HUES64 (cell line): Measurements from ENCODE around the gene NUSAP1. TPM values are rescaled to one million over a fixed set of nuclear protein-coding genes. Genes with fewer than 3 reads are reported as not detected.
"Not testable (repeated sequence)": the region's sequence is repeated elsewhere in the genome, so short reads cannot be mapped to it uniquely, and the experiment has no call there.

ENCODE experiments used
- H3K27ac ChIP-seq: 2 replicates; pipeline ENCODE4 v1.7.0; 2013; ENCODE audit warnings: low read depth, low read length, inconsistent platforms
- H3K27me3 ChIP-seq: 2 replicates; pipeline ENCODE4 v1.6.1; 2013; ENCODE audit warnings: mild to moderate bottlenecking, low read length; ENCODE audit not compliant: insufficient read depth
- H3K36me3 ChIP-seq: 2 replicates; pipeline ENCODE4 v1.6.1; 2013; ENCODE audit warnings: mild to moderate bottlenecking, low read length; ENCODE audit not compliant: insufficient read depth
- H3K4me1 ChIP-seq: 2 replicates; pipeline ENCODE4 v1.6.1; 2013; ENCODE audit warnings: mild to moderate bottlenecking, low read length, moderate library complexity; ENCODE audit not compliant: insufficient read depth
- H3K4me3 ChIP-seq: 2 replicates; pipeline ENCODE4 v1.5.1; 2013; ENCODE audit warnings: mild to moderate bottlenecking, low read length, moderate library complexity
- H3K9ac ChIP-seq: 2 replicates; pipeline ENCODE4 v1.6.1; 2013; ENCODE audit warnings: mild to moderate bottlenecking, low read depth, low read length
- H3K9me3 ChIP-seq: 2 replicates; pipeline ENCODE4 v1.6.1; 2013; ENCODE audit warnings: low read depth, low read length; ENCODE audit not compliant: insufficient read depth
- WGBS: fragments of 150-250, 120-280 bp; methylation state at CpG from one replicate; pipeline ENCODE4 v1.1.7; 2013; ENCODE audit warnings: missing lambda C conversion rate; 5-methylcytosine and 5-hydroxymethylcytosine counted together
- polyA plus RNA-seq, 2 experiments: library from polyadenylated mRNA; stranded (reverse); fragments of 50-300 nt; gene quantifications; one replicate each; pipeline ENCODE4 v1.2.3, GENCODE V29; 2013

NUSAP1 gene, protein sequence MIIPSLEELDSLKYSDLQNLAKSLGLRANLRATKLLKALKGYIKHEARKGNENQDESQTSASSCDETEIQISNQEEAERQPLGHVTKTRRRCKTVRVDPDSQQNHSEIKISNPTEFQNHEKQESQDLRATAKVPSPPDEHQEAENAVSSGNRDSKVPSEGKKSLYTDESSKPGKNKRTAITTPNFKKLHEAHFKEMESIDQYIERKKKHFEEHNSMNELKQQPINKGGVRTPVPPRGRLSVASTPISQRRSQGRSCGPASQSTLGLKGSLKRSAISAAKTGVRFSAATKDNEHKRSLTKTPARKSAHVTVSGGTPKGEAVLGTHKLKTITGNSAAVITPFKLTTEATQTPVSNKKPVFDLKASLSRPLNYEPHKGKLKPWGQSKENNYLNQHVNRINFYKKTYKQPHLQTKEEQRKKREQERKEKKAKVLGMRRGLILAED
- 80.0 TPM for polyA plus RNA-seq (2013, experiment 1 of 2)
- 99.9 TPM for polyA plus RNA-seq (2013, experiment 2 of 2)

DNA sequence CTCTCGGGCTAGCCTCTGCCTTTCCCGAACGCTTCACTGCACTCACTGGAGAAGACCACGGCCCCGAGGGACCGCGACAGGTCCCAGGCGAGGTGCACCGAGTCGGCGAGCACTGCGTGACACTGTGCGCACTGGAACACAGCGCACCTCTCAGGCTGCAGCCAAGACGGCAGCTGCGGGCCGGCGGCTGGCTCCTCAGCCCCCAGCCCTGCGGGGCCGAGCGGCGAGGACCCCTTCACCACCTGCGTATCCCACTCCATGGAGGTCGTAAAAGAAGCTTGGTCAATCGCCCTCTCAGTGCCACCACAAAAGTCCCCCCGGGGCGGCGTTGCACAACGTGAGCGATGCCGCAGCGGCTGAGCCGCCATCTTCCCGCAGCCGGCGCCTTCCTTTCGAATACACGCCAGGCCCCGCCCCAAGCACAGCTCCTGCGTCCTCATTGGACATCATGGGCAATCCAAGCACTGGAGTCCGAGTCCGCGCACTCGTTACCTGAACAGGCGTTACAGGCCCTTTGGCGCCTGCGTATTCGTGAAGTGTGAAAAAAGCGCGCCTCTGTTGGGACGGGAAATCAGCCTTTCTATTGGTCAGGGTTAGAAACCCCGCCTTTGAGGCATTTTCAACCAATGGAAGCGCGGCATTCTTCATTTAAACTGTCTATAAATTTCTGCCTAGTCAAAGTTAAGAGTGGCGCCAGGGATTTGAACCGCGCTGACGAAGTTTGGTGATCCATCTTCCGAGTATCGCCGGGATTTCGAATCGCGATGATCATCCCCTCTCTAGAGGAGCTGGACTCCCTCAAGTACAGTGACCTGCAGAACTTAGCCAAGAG lies at the start of gene NUSAP1, which contains the start of gene OIP5:
NUSAP1 (plus strand) TSS at position 688 of the 832 bp plus-strand sequence; CDS start at position 765, 77 bp downstream.
OIP5 (minus strand) TSS at position 398 of the 832 bp plus-strand sequence; CDS start at position 368, 30 bp downstream.
- Histone ChIP-seq H3K27ac (peak within 1 kb of the TSS; percentile 95), H3K9ac (peak within 1 kb of the TSS; percentile 91), H3K27me3 (no peaks in the 10 kb centered on the region), H3K4me3 (peak within 1 kb of the TSS; percentile 83), H3K9me3 (no peaks in the 10 kb centered on the region), H3K36me3 (peaks cover 15% of the 10 kb centered on the region), H3K4me1 (no peaks in the 10 kb centered on the region)
- WGBS: under 1% methylated on average over 64 of the region's 64 CpGs

DNA sequence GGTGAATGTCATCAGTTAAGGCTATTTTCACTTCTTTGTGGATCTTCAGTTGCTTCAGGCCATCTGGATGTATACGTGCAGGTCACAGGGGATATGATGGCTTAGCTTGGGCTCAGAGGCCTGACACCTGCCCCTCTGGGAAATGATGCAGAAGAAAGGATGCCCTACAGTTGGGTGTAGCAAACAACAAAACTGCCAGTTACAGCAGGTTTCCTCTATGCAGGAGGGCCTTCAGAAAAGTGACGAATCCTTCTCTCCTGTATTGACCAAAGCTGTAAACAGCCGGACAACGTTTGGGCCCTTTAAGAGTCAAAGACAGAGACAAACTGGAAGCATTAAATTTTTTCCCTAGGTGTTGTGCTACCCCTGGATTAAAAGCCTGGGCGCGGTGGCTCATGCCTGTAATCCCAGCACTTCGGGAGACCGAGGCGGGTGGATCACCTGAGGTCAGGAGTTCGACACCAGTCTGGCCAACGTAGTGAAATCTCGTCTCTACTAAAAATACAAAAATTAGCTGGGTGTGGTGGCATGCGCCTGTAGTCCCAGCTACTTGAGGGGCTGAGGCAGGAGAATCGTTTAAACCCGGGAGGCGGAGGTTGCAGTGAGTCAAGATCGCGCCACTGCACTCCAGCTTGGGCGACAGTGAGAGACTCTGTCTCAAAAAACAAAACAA lies 49.6 kb upstream of the NUSAP1 start:
- H3K27me3 ChIP-seq, H3K9me3 ChIP-seq, H3K4me1 ChIP-seq: not testable (repeated sequence)
- WGBS: 63% methylated on average over 17 of the region's 19 CpGs
- peak overlapping the region; percentile 96 for H3K9ac ChIP-seq
- peak overlapping the region; percentile 93 for H3K4me3 ChIP-seq
- H3K27ac ChIP-seq: peak overlapping the region; percentile 68
- H3K36me3 ChIP-seq: peaks cover 47% of the 10 kb centered on the region

DNA sequence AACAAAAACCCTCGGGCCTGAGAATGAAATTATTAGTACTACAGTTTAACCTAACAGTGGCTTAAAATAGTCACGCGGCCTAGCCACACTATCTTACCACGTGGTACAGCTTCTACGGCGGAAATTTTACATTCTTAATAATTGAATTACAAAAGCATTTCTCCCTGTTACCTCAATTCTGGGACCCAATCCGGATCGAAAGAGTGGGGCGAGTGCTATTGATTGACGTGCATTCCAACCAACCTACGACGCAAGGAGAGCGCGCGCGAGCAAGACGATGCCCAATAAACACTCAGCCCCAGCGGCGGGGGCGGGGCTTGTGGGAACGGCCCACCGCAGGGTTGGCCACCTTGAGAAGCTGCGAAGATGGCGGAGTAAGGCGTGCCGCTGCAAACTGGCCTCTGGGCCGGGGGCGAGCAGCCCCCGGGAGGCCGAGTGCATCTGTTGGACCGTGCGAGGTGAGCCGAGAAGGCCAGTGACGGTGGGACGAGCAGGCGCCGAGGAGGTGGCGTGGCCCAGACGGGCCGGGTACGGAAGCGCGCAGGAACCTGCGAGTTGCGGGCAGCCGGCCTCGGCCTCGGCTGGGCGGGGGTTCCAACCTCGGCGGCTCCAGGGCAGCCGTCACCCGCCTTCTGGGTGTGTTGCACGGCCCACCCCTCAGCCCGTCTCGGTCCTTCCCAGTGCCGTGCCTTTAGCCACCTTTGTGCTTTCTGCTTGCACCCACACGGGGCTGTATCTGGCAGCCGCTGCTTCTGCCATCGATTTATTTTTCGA lies 48.8 kb upstream of the NUSAP1 start:
- H3K27ac ChIP-seq: peak overlapping the region; percentile 88
- no peaks in the 10 kb centered on the region for H3K9me3 ChIP-seq
- H3K4me3 ChIP-seq: peak overlapping the region; percentile 93
- H3K4me1 ChIP-seq: peaks cover 6% of the 10 kb centered on the region; the same call in 1 of the 2 replicates
- WGBS: under 1% methylated on average over 60 of the region's 61 CpGs
- peaks cover 50% of the 10 kb centered on the region for H3K36me3 ChIP-seq
- peak overlapping the region; percentile 96 for H3K9ac ChIP-seq
- no peaks in the 10 kb centered on the region for H3K27me3 ChIP-seq

DNA sequence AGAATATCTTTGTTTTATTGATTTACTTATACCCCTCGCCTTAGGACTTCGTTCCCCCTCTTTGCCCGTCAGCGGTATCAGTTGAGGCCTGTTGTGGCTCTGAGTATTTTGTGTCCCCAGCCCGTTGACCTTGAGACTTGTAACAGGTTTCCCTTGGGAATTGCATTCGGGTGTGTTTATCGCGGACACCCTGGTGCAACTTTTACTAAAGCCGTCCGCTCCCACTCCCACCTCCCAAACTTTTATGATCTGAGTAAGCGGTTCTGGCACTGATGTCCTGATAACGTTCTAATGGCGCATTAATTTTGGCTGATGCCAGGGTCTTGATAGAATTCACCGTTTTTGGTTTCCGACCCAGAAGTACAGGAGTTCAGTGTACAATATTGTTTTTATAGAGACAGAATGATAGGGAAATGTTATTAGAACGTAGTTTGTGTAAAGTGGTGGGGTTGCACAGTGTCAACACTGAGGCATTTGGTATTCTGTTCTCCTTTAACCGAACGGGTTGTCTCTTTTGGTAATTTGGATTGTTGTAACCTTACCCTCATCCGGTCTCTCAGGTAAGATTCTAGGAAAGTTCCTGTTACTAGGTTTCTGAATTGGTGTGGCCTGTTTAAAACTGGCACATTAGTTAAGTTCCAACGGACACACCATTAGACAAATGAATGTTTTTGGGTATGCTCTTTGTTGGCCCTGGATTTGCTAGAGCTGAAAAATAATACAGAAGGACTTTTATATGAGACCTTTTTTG lies 48.1 kb upstream of the NUSAP1 start:
- Histone ChIP-seq H3K27ac (peak overlapping the region; percentile 88), H3K4me1 (peaks cover 6% of the 10 kb centered on the region; the same call in 1 of the 2 replicates), H3K36me3 (peaks cover 51% of the 10 kb centered on the region), H3K9ac (peak overlapping the region; percentile 96), H3K9me3 (no peaks in the 10 kb centered on the region), H3K4me3 (peak overlapping the region; percentile 93), H3K27me3 (no peaks in the 10 kb centered on the region)
- WGBS: under 1% methylated on average over 20 of the region's 20 CpGs

DNA sequence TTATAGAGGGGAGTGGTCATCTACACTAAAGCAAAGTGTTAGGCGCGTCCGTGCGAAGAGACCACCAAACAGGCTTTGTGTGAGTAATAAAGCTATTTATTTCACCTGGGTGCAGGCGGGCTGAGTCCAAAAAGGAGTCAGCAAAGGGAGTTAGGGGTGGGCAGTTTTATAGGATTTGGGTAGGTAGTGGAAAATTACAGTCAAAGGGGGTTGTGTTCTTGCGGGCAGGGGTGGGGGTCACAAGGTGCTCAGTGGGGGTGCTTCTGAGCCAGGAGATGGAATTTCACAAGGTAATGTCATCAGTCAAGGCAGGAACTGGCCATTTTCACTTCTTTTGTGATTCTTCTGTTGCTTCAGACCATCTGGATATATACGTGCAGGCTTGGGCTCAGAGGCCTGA lies 47.4 kb upstream of the NUSAP1 start:
- 20% methylated on average over 7 of the region's 7 CpGs for WGBS
- Histone ChIP-seq H3K9me3 (no peaks in the 10 kb centered on the region), H3K4me3 (peak overlapping the region; percentile 93), H3K9ac (peak overlapping the region; percentile 96), H3K36me3 (peaks cover 49% of the 10 kb centered on the region), H3K4me1 (peaks cover 6% of the 10 kb centered on the region; the same call in 1 of the 2 replicates), H3K27ac (peak overlapping the region; percentile 88; the same call in 1 of the 2 replicates), H3K27me3 (no peaks in the 10 kb centered on the region)

DNA sequence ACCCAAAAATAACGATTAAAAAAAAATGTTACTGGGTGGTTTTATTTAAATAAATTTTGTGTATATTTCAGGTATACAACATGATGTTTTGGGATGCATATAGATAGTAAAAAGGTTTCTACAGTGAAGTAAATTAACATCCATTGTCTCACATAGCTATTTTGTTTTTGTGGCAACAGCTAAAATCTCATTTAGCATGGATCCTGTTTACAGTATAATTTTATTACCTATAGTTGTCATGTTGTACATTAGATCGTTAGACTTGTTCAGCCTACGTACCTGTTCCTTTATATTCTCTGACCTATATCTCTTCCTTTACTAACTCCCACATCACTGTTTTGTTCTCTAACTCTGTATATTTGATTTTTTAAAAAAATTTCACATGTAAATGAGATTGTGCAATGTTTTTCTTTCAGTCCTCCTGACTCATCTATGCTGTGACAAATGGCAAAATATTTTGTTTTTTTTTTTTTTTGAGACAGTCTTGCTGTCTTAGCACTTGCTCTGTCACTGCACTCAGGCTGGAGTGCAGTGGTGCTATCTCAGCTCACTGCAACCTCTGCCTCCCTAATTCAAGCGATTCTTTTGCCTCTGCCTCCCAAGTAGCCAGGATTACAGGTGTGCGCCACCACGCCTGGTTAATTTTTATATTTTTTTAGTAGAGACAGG lies 45.9 kb upstream of the NUSAP1 start:
- H3K27ac ChIP-seq: no peak overlapping the region

DNA sequence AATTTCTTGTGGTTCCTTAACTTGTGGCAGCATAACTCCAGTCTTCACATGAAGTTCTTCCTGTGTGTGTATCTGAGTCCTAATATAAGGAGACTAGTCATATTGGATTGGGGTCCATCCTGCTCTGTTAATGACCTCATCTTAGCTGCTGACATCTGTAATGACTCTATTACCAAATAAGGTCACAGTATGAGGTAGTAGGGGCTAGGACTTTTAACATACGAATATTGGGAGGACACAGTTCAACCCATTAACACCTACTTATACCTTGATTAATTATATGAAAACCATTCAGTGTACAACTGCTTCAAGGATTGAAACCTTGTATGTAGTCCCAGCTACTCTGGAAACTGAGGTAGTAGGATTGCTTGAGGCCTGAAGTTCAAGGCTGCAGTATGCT lies 44.2 kb upstream of the NUSAP1 start:
- no peak overlapping the region for H3K4me3 ChIP-seq
- H3K9ac ChIP-seq: no peak overlapping the region
- WGBS: no CpG with 5 or more reads among the region's 1 CpG
- peaks cover 67% of the 10 kb centered on the region for H3K36me3 ChIP-seq
- H3K4me1 ChIP-seq: peaks cover 6% of the 10 kb centered on the region; the same call in 1 of the 2 replicates
- H3K9me3 ChIP-seq: no peaks in the 10 kb centered on the region
- H3K27me3 ChIP-seq: no peaks in the 10 kb centered on the region
- peak overlapping the region; percentile 21; the same call in 1 of the 2 replicates for H3K27ac ChIP-seq

More for the DNA sequence above, 45.9 kb upstream of the NUSAP1 start:
- Histone ChIP-seq H3K9me3 (no peaks in the 10 kb centered on the region), H3K4me1 (peaks cover 6% of the 10 kb centered on the region; the same call in 1 of the 2 replicates), H3K27me3 (no peaks in the 10 kb centered on the region), H3K4me3 (no peak overlapping the region), H3K9ac (no peak overlapping the region), H3K36me3 (peaks cover 62% of the 10 kb centered on the region)
- WGBS: 100% methylated on average over 5 of the region's 6 CpGs

DNA sequence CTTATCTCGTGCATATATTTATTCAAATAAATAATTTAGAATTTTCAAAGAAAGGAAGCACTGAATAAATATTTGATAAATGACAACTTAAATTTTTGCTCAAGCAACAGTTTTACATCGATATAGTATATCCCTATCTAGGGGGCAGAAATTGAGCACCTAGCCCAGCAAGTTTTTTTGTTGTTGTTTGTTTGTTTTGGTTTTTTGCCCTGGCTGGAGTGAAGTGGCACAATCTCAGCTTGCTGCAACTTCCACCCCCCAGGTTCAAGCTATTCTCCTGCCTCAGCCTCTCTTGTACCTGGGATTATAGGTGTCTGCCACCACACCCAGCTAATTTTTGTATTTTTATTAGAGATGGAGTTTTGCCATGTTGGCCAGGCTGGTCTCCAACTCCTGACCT lies 42.7 kb upstream of the NUSAP1 start:
- H3K9me3 ChIP-seq: no peaks in the 10 kb centered on the region
- peaks cover 78% of the 10 kb centered on the region for H3K36me3 ChIP-seq
- no peak overlapping the region for H3K9ac ChIP-seq
- WGBS: 100% methylated on average over 1 of the region's 2 CpGs
- H3K4me3 ChIP-seq: no peak overlapping the region
- no peaks in the 10 kb centered on the region for H3K27me3 ChIP-seq
- peaks cover 6% of the 10 kb centered on the region; the same call in 1 of the 2 replicates for H3K4me1 ChIP-seq
- H3K27ac ChIP-seq: no peak overlapping the region

DNA sequence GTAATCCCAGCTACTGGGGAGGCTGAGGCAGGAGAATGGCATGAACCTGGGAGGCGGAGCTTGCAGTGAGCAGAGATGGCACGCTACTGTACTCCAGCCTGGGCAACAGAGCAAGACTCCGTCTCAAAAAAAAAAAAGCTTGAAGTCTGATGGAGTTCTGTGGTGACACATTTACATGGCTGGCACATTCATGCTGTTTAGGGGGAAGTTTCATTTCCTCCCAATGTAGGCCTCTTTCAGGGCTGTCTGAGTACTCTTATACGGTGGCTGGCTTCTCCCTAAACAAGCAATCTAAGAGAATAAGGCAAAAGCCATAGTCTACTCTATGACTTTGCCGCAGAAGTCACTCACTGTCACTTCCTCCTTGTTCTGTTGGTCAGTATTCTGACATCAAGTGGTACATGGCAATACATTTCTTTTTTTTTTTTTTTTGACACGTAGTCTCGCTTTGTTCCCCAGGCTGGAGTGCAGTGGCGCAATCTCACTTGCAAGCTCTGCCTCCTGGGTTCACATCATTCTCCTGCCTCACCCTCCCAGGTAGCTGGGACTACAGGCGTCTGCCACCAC lies 41.5 kb upstream of the NUSAP1 start:
- Histone ChIP-seq H3K27me3 (no peaks in the 10 kb centered on the region), H3K4me1 (no peaks in the 10 kb centered on the region), H3K9me3 (no peaks in the 10 kb centered on the region), H3K36me3 (peaks cover 78% of the 10 kb centered on the region), H3K9ac (no peak overlapping the region), H3K27ac (no peak overlapping the region), H3K4me3 (no peak overlapping the region)
- 96% methylated on average over 9 of the region's 9 CpGs for WGBS
